Effector memory CD8-positive, alpha-beta T cell (primary cell): ENCODE data around the gene FXYD5.

Experiments used
- ATAC-seq: fragments of 150-1000 bp; cut with Tn5 transposase; replicated peaks from 2 replicates; pipeline ENCODE4 v1.10.0; 2021; ENCODE audit warnings: mild to moderate bottlenecking, moderate library complexity
- DNase-seq, 3 experiments: peaks; one replicate each; pipeline ENCODE4 v3.0.0; 2021
- H3K27ac Mint-ChIP-seq, 2 donors: one replicate each; pipeline ENCODE4 v1.8.0; 2022; ENCODE audit warnings: mild to moderate bottlenecking in 2 of 2, mixed read lengths in 2 of 2, moderate library complexity in 2 of 2
- H3K27me3 Mint-ChIP-seq, 2 donors: one replicate each; pipeline ENCODE4 v1.8.0; 2022; ENCODE audit warnings: mixed read lengths in 2 of 2
- H3K36me3 Mint-ChIP-seq: one replicate; pipeline ENCODE4 v1.8.0; 2022; ENCODE audit warnings: mild to moderate bottlenecking, moderate library complexity, mixed read lengths; ENCODE audit not compliant: insufficient read depth
- H3K4me1 Mint-ChIP-seq, 2 donors: one replicate each; pipeline ENCODE4 v1.8.0; 2022; ENCODE audit warnings: low read depth in 2 of 2, mixed read lengths in 2 of 2
- H3K4me3 Mint-ChIP-seq, 2 donors: one replicate each; pipeline ENCODE4 v1.8.0; 2022; ENCODE audit warnings: mild to moderate bottlenecking in 2 of 2, mixed read lengths in 2 of 2, moderate library complexity in 2 of 2
- H3K9me3 Mint-ChIP-seq, 2 donors: one replicate each; pipeline ENCODE4 v1.8.0; 2022; ENCODE audit warnings: mixed read lengths in 2 of 2

FXYD5 gene

DNA sequence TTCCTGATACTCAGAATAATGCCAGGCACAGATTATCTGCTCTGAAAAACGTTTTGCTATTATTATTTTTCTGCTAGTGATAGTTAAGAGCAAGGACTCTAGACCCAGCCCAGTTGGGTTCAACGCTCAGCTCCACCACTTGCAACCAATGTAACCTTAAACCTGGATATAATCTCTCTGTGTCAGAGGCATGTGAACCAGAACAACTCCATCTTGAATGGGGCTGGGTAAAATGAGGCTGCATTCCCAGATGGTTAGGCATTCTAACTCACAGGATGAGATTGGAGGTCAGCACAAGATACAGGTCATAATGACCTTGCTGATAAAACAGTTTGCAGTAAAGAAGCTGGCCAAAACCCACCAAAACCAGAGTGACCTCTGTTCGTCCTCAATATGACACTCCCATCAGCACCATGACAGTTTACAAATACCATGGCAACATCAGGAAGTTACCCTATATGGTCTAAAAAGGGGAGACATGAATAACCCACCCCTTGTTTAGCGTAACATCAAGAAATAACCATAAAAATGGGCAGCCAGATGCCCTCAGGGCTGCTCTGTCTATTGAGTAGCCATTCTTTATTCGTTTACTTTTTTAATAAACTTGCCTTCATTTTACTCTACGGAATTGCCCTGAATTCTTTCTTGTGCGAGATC, 60.4 kb downstream of the FXYD5 start:
- Mint-ChIP-seq H3K4me1 (peaks cover 35 to 41% of the 10 kb centered on the region in 2 donors), H3K36me3 (peaks cover 31% of the 10 kb centered on the region), H3K27me3 (no peaks in the 10 kb centered on the region), H3K9me3 (no peaks in the 10 kb centered on the region), H3K27ac (peak overlapping the region; percentile 98 to 100), H3K4me3 (no peak overlapping the region)
- ATAC-seq (no peak), DNase-seq (no peak)

GRCh38 chr19:35216016-35216832, 61.7 kb downstream of the FXYD5 start:
- no peaks in the 10 kb centered on the region for H3K9me3 Mint-ChIP-seq
- H3K36me3 Mint-ChIP-seq = peaks cover 24% of the 10 kb centered on the region
- peaks cover 31 to 36% of the 10 kb centered on the region in 2 donors for H3K4me1 Mint-ChIP-seq
- H3K27me3 Mint-ChIP-seq = no peaks in the 10 kb centered on the region
- no peak overlapping the region for H3K4me3 Mint-ChIP-seq
- no peak for ATAC-seq
- DNase-seq = no peak
- H3K27ac Mint-ChIP-seq = peak overlapping the region; percentile 55 to 60

DNA sequence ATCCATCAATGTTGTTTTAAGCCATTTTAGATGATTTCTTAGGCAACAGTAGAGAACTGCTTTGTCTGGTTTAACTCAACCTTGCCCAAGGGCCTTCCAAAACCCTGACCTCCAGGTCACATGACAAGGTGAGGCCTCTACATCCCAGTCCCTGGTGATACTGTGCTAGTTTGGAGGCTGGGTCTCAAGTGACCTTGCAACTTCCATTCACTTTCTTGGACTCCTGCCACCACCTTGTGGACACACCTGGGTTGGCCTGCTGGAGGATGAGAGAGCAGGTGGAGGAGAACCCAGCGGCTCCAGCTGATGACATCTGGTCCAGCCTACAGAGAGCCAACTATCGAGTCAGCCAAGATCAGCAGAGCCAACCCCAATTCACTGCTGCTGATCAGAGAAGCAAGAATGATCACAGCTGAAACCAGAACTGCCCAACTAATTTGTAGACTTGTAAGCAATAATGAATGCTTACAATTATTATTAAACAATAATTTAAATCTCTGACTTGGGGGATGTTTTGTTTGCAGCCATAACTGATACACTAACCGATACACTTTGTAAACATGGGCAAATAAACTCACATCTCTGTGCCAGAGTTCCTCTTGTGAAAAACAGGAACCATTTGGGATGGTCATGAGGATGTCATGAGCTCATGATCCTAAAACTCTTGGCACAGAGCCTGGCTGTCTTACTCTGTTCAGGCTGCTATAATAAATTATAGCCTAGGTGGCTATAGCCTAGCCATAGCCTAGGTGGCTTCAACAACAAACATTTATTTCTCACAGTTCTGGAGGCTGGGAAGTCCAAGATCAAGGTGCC, 62.5 kb downstream of the FXYD5 start:
- DNase-seq (peak; percentile 24 to 38 (median 28)), ATAC-seq (no peak)
- Mint-ChIP-seq H3K9me3 (no peaks in the 10 kb centered on the region), H3K27ac (peak overlapping the region in 1 of 2 donors; percentile 60), H3K36me3 (peaks cover 16% of the 10 kb centered on the region), H3K4me3 (no peak overlapping the region), H3K4me1 (peaks cover 24 to 28% of the 10 kb centered on the region in 2 donors), H3K27me3 (no peaks in the 10 kb centered on the region)

DNA sequence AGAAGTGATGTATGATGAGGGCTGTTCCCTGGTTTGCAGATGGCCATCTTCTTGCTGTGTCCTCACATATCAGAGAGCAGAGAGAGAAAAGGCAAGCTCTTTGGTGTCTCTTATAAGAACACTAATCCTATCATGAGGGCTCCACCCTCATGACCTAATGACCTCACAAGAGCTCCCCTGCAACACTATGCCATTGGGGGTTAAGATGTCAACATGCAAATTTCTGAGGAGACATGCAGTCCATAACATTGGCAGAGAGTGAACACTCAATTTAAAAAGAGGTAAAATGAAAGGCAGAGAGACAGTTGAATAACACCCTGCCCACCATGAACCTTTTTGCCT, 63.1 kb downstream of the FXYD5 start:
- no peaks in the 10 kb centered on the region for H3K9me3 Mint-ChIP-seq
- peaks cover 12% of the 10 kb centered on the region for H3K36me3 Mint-ChIP-seq
- no peak overlapping the region for H3K27ac Mint-ChIP-seq
- peaks cover 20 to 22% of the 10 kb centered on the region in 2 donors for H3K4me1 Mint-ChIP-seq
- H3K27me3 Mint-ChIP-seq = no peaks in the 10 kb centered on the region
- H3K4me3 Mint-ChIP-seq = no peak overlapping the region
- DNase-seq (no peak), ATAC-seq (no peak)

GRCh38 chr19:35219008-35219407, 64.5 kb downstream of the FXYD5 start:
- no peak for ATAC-seq
- Mint-ChIP-seq H3K36me3 (peaks cover 4% of the 10 kb centered on the region), H3K4me1 (peaks cover 10 to 16% of the 10 kb centered on the region in 2 donors), H3K4me3 (no peak overlapping the region), H3K9me3 (no peaks in the 10 kb centered on the region), H3K27me3 (no peaks in the 10 kb centered on the region), H3K27ac (no peak overlapping the region)
- DNase-seq = no peak
